ENCODE results near the gene PSMA6.

PSMA6 gene

GRCh38 chr14:35367056-35367372, 74.8 kb downstream of the PSMA6 start:
- DNase-seq (ENCODE audit: low spot score) = no peak

Data from cerebellar cortex (tissue), 1 donor.